Activated CD8-positive, alpha-beta memory T cell treated with anti-CD3 and anti-CD28 coated beads, Interleukin-2, amount 50 U/mL, for 4 hours (primary cell): ENCODE measurements around the gene WNT10A.
A peak's percentile ranks its signal among the peaks of the same experiment; 100 is the strongest.
"Not testable (repeated sequence)": the region's sequence is repeated elsewhere in the genome, so short reads cannot be mapped to it uniquely, and the experiment has no call there.

Experiments
- DNase-seq: peaks from one replicate; pipeline ENCODE4 v3.0.0-alpha.2; 2020

The WNT10A gene

GRCh38 chr2:218895326-218895725 lies 14.7 kb downstream of the WNT10A start:
- DNase-seq, result peak; percentile 24

- no peak for DNase-seq
Measured at GRCh38 chr2:218895759-218896500, 15.3 kb downstream of the WNT10A start.

GRCh38 chr2:218896501-218897393 lies 16.1 kb downstream of the WNT10A start:
- peak; percentile 84 for DNase-seq

GRCh38 chr2:218897394-218898108 lies 16.9 kb downstream of the WNT10A start:
- peak; percentile 27 for DNase-seq

- peak; percentile 84 for DNase-seq
Measured at GRCh38 chr2:218898109-218898878, 17.6 kb downstream of the WNT10A start.

- no peak for DNase-seq
Measured at GRCh38 chr2:218899147-218899546, 18.5 kb downstream of the WNT10A start.

- DNase-seq, result no peak
Measured at GRCh38 chr2:218902427-218902826, 21.8 kb downstream of the WNT10A start.

GRCh38 chr2:218904176-218904575 lies 23.5 kb downstream of the WNT10A start:
- DNase-seq, result no peak

- DNase-seq, result peak; percentile 88
Measured at GRCh38 chr2:218908721-218909619, 28.3 kb downstream of the WNT10A start.

- DNase-seq, result no peak
Measured at GRCh38 chr2:218910741-218911140, 30.1 kb downstream of the WNT10A start.

- no peak for DNase-seq
Measured at GRCh38 chr2:218920504-218920903, 39.9 kb downstream of the WNT10A start.

GRCh38 chr2:218924757-218925156 lies 44.1 kb downstream of the WNT10A start:
- DNase-seq, result no peak

- no peak for DNase-seq
Measured at GRCh38 chr2:218925434-218925833, 44.8 kb downstream of the WNT10A start.

- DNase-seq, result no peak
Measured at GRCh38 chr2:218927422-218927821, 46.8 kb downstream of the WNT10A start.

- no peak for DNase-seq
Measured at GRCh38 chr2:218927876-218928275, 47.2 kb downstream of the WNT10A start.

- not testable (repeated sequence) for DNase-seq
Measured at GRCh38 chr2:218930488-218930887, 49.8 kb downstream of the WNT10A start.

- not testable (repeated sequence) for DNase-seq
Measured at GRCh38 chr2:218931751-218932150, 51.1 kb downstream of the WNT10A start.
